Karpas-422 (cell line): ENCODE measurements around the gene FER1L5. TPM values are rescaled to one million over a fixed set of nuclear protein-coding genes. Genes with fewer than 3 reads are reported as not detected.

Source experiments
- DNase-seq: peaks from one replicate; pipeline ENCODE4 v3.0.0-alpha.2; 2015
- H2AFZ ChIP-seq: fragments of 200-600 bp; sonication (generic); 2 replicates; pipeline ENCODE4 v1.6.1; 2014; ENCODE audit warnings: antibody characterized with exemption, low read length, mixed read lengths
- H3K27ac ChIP-seq: fragments of 200-600 bp; sonication (generic); 2 replicates; pipeline ENCODE4 v1.5.1; 2014; ENCODE audit warnings: mild to moderate bottlenecking, low read length, moderate library complexity
- H3K27me3 ChIP-seq: fragments of 200-600 bp; sonication (generic); 2 replicates; pipeline ENCODE4 v1.6.1; 2014; ENCODE audit warnings: low read length, mixed read lengths
- H3K36me3 ChIP-seq: fragments of 200-600 bp; sonication (generic); 2 replicates; pipeline ENCODE4 v1.6.1; 2014; ENCODE audit warnings: low read length, mixed read lengths; ENCODE audit not compliant: insufficient read depth
- H3K4me1 ChIP-seq: fragments of 200-600 bp; sonication (generic); 2 replicates; pipeline ENCODE4 v1.6.1; 2014; ENCODE audit warnings: mild to moderate bottlenecking, low read length, mixed read lengths
- H3K4me2 ChIP-seq: fragments of 200-600 bp; sonication (generic); 2 replicates; pipeline ENCODE4 v1.6.1; 2014; ENCODE audit warnings: low read length, low read depth, mild to moderate bottlenecking; ENCODE audit not compliant: poor library complexity, severe bottlenecking
- H3K4me3 ChIP-seq: fragments of 200-600 bp; sonication (generic); 2 replicates; pipeline ENCODE4 v1.5.1; 2014; ENCODE audit warnings: mild to moderate bottlenecking, antibody characterized with exemption, low read length, mixed read lengths
- H3K79me2 ChIP-seq: fragments of 200-600 bp; sonication (generic); 2 replicates; pipeline ENCODE4 v1.6.1; 2014; ENCODE audit warnings: mild to moderate bottlenecking, low read length, mixed read lengths
- H3K9ac ChIP-seq: fragments of 200-600 bp; sonication (generic); 2 replicates; pipeline ENCODE4 v1.6.0; 2014; ENCODE audit warnings: low read length
- H3K9me2 ChIP-seq: fragments of 200-600 bp; sonication (generic), shearing (Covaris generic); replicated peaks from 2 replicates; pipeline ENCODE4 v1.6.0; 2014; ENCODE audit warnings: mild to moderate bottlenecking, low read length, moderate library complexity; ENCODE audit not compliant: insufficient read depth
- H3K9me3 ChIP-seq: fragments of 300-700, 200-600 bp; sonication (generic); 2 replicates; pipeline ENCODE4 v1.6.1; 2014; ENCODE audit warnings: low read length, mixed read lengths
- H4K20me1 ChIP-seq: fragments of 200-600 bp; sonication (generic); 2 replicates; pipeline ENCODE4 v1.6.1; 2014; ENCODE audit warnings: mild to moderate bottlenecking, antibody characterized with exemption, low read length, low read depth; ENCODE audit not compliant: insufficient read depth
- total RNA-seq: library from RNA; depleted of rRNA; stranded (reverse); fragments of >200 nt; shearing (Covaris generic); gene quantifications from 2 replicates; pipeline ENCODE4 v1.2.3, GENCODE V29; 2014; ENCODE audit warnings: low replicate concordance; rRNA removed

FER1L5 gene
- total RNA-seq: not detected in 2 replicates

- H3K27me3 ChIP-seq: no peaks in the 10 kb centered on the region
- no peak within 1 kb of the TSS for H3K4me3 ChIP-seq
- H3K9me3 ChIP-seq: no peaks in the 10 kb centered on the region
- no peak within 1 kb of the TSS for H3K27ac ChIP-seq
- no peak within 1 kb of the TSS for H2AFZ ChIP-seq
- H3K79me2 ChIP-seq: peaks cover 1% of the 10 kb centered on the region
- DNase-seq: no peak
- H4K20me1 ChIP-seq: no peaks in the 10 kb centered on the region
- H3K4me1 ChIP-seq: peaks cover 4% of the 10 kb centered on the region
- no peaks in the 10 kb centered on the region for H3K36me3 ChIP-seq
- H3K4me2 ChIP-seq: no peak within 1 kb of the TSS
- H3K9ac ChIP-seq: no peak within 1 kb of the TSS
- H3K9me2 ChIP-seq: no peaks in the 10 kb centered on the region
These were observed at the start of gene FER1L5 for GRCh38 chr2:96642564-96643360. FER1L5 (plus strand) TSS chr2:96642764; CDS start chr2:96642837, 73 bp downstream.

- Histone ChIP-seq H3K9me3 (no peaks in the 10 kb centered on the region), H2AFZ (no peak overlapping the region), H3K36me3 (peaks cover 24% of the 10 kb centered on the region; the same call in 1 of the 2 replicates), H3K79me2 (0 out of 2 replicates have a peak, but pooled peaks cover 3% of the 10 kb centered on the region), H3K4me2 (no peak overlapping the region), H3K9ac (no peak overlapping the region), H3K27ac (no peak overlapping the region), H3K4me3 (no peak overlapping the region), H3K27me3 (no peaks in the 10 kb centered on the region), H3K9me2 (no peaks in the 10 kb centered on the region), H4K20me1 (no peaks in the 10 kb centered on the region), H3K4me1 (no peaks in the 10 kb centered on the region)
- DNase-seq: no peak
These were observed 48.3 kb upstream of the FER1L5 start for GRCh38 chr2:96594282-96594681.

- Histone ChIP-seq H2AFZ (no peak overlapping the region), H4K20me1 (no peaks in the 10 kb centered on the region), H3K4me1 (no peaks in the 10 kb centered on the region), H3K9ac (no peak overlapping the region), H3K4me3 (no peak overlapping the region), H3K36me3 (peaks cover 28% of the 10 kb centered on the region; the same call in 1 of the 2 replicates), H3K9me2 (no peaks in the 10 kb centered on the region), H3K79me2 (0 out of 2 replicates have a peak, but pooled peaks cover 3% of the 10 kb centered on the region), H3K27me3 (no peaks in the 10 kb centered on the region), H3K27ac (no peak overlapping the region), H3K9me3 (no peaks in the 10 kb centered on the region), H3K4me2 (no peak overlapping the region)
- no peak for DNase-seq
These were observed 47.8 kb upstream of the FER1L5 start for GRCh38 chr2:96594691-96595152.

GRCh38 chr2:96596596-96596995, 46.0 kb upstream of the FER1L5 start:
- H3K4me3 ChIP-seq: no peak overlapping the region
- 0 out of 2 replicates have a peak, but pooled peaks cover 3% of the 10 kb centered on the region for H3K79me2 ChIP-seq
- H3K9me2 ChIP-seq: no peaks in the 10 kb centered on the region
- DNase-seq: no peak
- H3K9ac ChIP-seq: no peak overlapping the region
- no peaks in the 10 kb centered on the region for H3K9me3 ChIP-seq
- peaks cover 36% of the 10 kb centered on the region; the same call in 1 of the 2 replicates for H3K36me3 ChIP-seq
- no peaks in the 10 kb centered on the region for H4K20me1 ChIP-seq
- H3K4me1 ChIP-seq: peaks cover 9% of the 10 kb centered on the region
- H3K27me3 ChIP-seq: no peaks in the 10 kb centered on the region
- H2AFZ ChIP-seq: no peak overlapping the region
- no peak overlapping the region for H3K27ac ChIP-seq
- no peak overlapping the region for H3K4me2 ChIP-seq

- no peaks in the 10 kb centered on the region for H3K9me2 ChIP-seq
- H3K4me2 ChIP-seq: no peak overlapping the region
- peaks cover 47% of the 10 kb centered on the region for H3K36me3 ChIP-seq
- DNase-seq: no peak
- H3K4me1 ChIP-seq: peaks cover 9% of the 10 kb centered on the region
- H3K27ac ChIP-seq: no peak overlapping the region
- no peak overlapping the region for H3K4me3 ChIP-seq
- H4K20me1 ChIP-seq: no peaks in the 10 kb centered on the region
- 0 out of 2 replicates have a peak, but pooled peaks cover 3% of the 10 kb centered on the region for H3K79me2 ChIP-seq
- H3K27me3 ChIP-seq: no peaks in the 10 kb centered on the region
- no peak overlapping the region for H3K9ac ChIP-seq
- no peaks in the 10 kb centered on the region for H3K9me3 ChIP-seq
- no peak overlapping the region for H2AFZ ChIP-seq
These were observed 42.6 kb upstream of the FER1L5 start for GRCh38 chr2:96599941-96600340.

- Histone ChIP-seq H3K4me1 (peaks cover 9% of the 10 kb centered on the region), H3K79me2 (0 out of 2 replicates have a peak, but pooled peaks cover 3% of the 10 kb centered on the region), H3K9ac (no peak overlapping the region), H3K4me3 (no peak overlapping the region), H3K36me3 (peaks cover 53% of the 10 kb centered on the region), H3K27ac (no peak overlapping the region), H3K9me2 (no peaks in the 10 kb centered on the region), H2AFZ (no peak overlapping the region), H4K20me1 (no peaks in the 10 kb centered on the region), H3K4me2 (no peak overlapping the region), H3K9me3 (no peaks in the 10 kb centered on the region), H3K27me3 (no peaks in the 10 kb centered on the region)
- no peak for DNase-seq
These were observed 40.9 kb upstream of the FER1L5 start for GRCh38 chr2:96601382-96602292.

- Histone ChIP-seq H3K4me3 (no peak overlapping the region), H2AFZ (no peak overlapping the region), H3K4me1 (peaks cover 9% of the 10 kb centered on the region), H4K20me1 (no peaks in the 10 kb centered on the region), H3K4me2 (no peak overlapping the region), H3K79me2 (0 out of 2 replicates have a peak, but pooled peaks cover 3% of the 10 kb centered on the region), H3K9me2 (no peaks in the 10 kb centered on the region), H3K27me3 (no peaks in the 10 kb centered on the region), H3K9me3 (no peaks in the 10 kb centered on the region), H3K9ac (no peak overlapping the region), H3K27ac (no peak overlapping the region), H3K36me3 (peaks cover 57% of the 10 kb centered on the region)
- peak; percentile 41 for DNase-seq
These were observed 40.2 kb upstream of the FER1L5 start for GRCh38 chr2:96602330-96602823.
